ENCODE measurements around the gene MKNK1.

GRCh38 chr1:46637444-46638083 is 33.5 kb upstream of the MKNK1 start:
- TF ChIP-seq CTCF (IDR thresholded peaks at IDR 0.05) (no peak), ATF2 (CRISPR knock-in tag; IDR thresholded peaks at IDR 0.05; ENCODE audit: borderline replicate concordance, low read depth) (no peak), AFF4 (CRISPR knock-in tag; IDR thresholded peaks at IDR 0.05; ENCODE audit: borderline replicate concordance) (no peak), PREB (CRISPR knock-in tag; IDR thresholded peaks at IDR 0.05; ENCODE audit: borderline replicate concordance) (no peak), MAX (CRISPR knock-in tag; IDR thresholded peaks at IDR 0.05) (no peak), SMAD3 (CRISPR knock-in tag; IDR thresholded peaks at IDR 0.05; ENCODE audit: borderline replicate concordance) (no peak), FOXJ3 (CRISPR knock-in tag; IDR thresholded peaks at IDR 0.05; ENCODE audit: borderline replicate concordance) (no peak), USF1 (CRISPR knock-in tag; IDR thresholded peaks at IDR 0.05) (no peak), CREB1 (CRISPR knock-in tag; IDR thresholded peaks at IDR 0.05) (no peak), ARID4B (CRISPR knock-in tag; IDR thresholded peaks at IDR 0.05; ENCODE audit: borderline replicate concordance) (no peak), NFYB (CRISPR knock-in tag; conservative IDR thresholded peaks at IDR 0.05; ENCODE audit: low read depth) (no peak), MLX (CRISPR knock-in tag; IDR thresholded peaks at IDR 0.05) (no peak), ELF4 (CRISPR knock-in tag; IDR thresholded peaks at IDR 0.05; ENCODE audit: low read depth) (no peak)
